SH-SY5Y (cell line): ENCODE results near the gene ARSJ.

Experiments used
- GATA2 ChIP-seq: IDR thresholded peaks from 2 replicates; pipeline ENCODE4 v1.6.1; 2011; ENCODE audit warnings: mild to moderate bottlenecking, low read depth, low read length
- GATA3 ChIP-seq: IDR thresholded peaks from 2 replicates; pipeline ENCODE4 v1.6.1; 2011; ENCODE audit warnings: low read depth, mild to moderate bottlenecking, low read length, moderate library complexity

DNA sequence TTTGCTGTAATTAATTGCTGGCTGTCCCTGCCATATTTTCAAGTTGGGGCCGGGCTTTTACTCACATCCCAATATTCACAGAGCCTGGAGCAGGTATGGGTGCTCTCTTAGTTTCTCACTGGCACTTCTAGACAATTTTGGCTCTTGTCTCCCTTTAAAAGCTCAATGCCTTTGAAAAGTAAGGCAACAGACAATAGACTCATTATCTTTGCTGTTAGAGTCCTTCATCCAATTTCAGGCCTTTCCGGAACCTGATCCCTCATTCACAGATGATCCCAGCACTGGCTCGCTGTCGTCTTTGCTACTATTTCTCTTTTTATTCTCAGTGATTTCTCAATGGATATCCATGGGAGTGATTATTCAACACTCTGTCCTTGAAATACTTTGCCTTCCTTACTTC lies 6.7 kb downstream of the ARSJ start:
- TF ChIP-seq GATA2, result no peak
- no peak for TF ChIP-seq GATA3
